Measurements from ENCODE around the gene BARX2. TPM values are rescaled to one million over a fixed set of nuclear protein-coding genes. Genes with fewer than 3 reads are reported as not detected.

BARX2 gene
- total and polyA plus RNA-seq, 2 of the 4 experiments (the other 2 are of a cell fraction) = not detected

- Histone ChIP-seq H4K8ac (ENCODE audit: low read depth in 2 of 2, low read length in 2 of 2) (no peak overlapping the region), H3K56ac (ENCODE audit: extremely low read depth, insufficient read depth, low read length) (no peak overlapping the region), H2BK15ac (ENCODE audit: low read depth, low read length) (no peak overlapping the region), H3K27ac (ENCODE audit: insufficient read depth, low read length) (no peak overlapping the region), H2AK9ac (replicated peaks; ENCODE audit: low read depth, low read length, poor library complexity) (no peak overlapping the region), H3K18ac (ENCODE audit: low read depth, low read length) (no peak overlapping the region), H4K91ac (ENCODE audit: insufficient read depth, low read depth, low read length) (no peak overlapping the region), H3K79me1 (ENCODE audit: low read depth in 1 of 2, low read length in 2 of 2) (no peaks in the 10 kb centered on the region), H3K4ac (ENCODE audit: low read depth, low read length) (no peak overlapping the region), H3K4me2 (ENCODE audit: low read depth, low read length) (no peak overlapping the region), H2BK120ac (ENCODE audit: low read depth, low read length) (no peak overlapping the region), H4K20me1 (ENCODE audit: insufficient read depth, low read length) (no peaks in the 10 kb centered on the region), H3K23ac (ENCODE audit: low read depth, low read length) (no peak overlapping the region), H2AFZ (replicated peaks; ENCODE audit: low read length, poor library complexity) (no peak overlapping the region), H3K27me3 (ENCODE audit: control insufficient read depth, insufficient read depth, low read length) (no peaks in the 10 kb centered on the region), H3K36me3 (ENCODE audit: control insufficient read depth, insufficient read depth, low read length) (no peaks in the 10 kb centered on the region), H3K9me1 (ENCODE audit: insufficient read depth, low read length) (no peaks in the 10 kb centered on the region), H2BK5ac (ENCODE audit: low read depth, low read length, poor library complexity, severe bottlenecking) (no peak overlapping the region), H3K4me1 (ENCODE audit: control insufficient read depth, insufficient read depth, low read length) (no peaks in the 10 kb centered on the region), H2BK20ac (ENCODE audit: low read depth, low read length) (no peak overlapping the region), H2AK5ac (ENCODE audit: low read depth, low read length) (no peak overlapping the region), H3K14ac (replicated peaks; ENCODE audit: low read depth, low read length) (no peak overlapping the region), H3K9me3 (ENCODE audit: control insufficient read depth, insufficient read depth, low read length) (peaks cover 29% of the 10 kb centered on the region), H4K5ac (ENCODE audit: low read depth, low read length) (no peak overlapping the region), H3K4me3 (ENCODE audit: insufficient read depth, low read depth, low read length) (no peak overlapping the region), H3K9ac (ENCODE audit: low read depth, low read length) (no peak overlapping the region)
- no peak for ATAC-seq (ENCODE audit: low read depth)
- no peak for DNase-seq
- ChIA-PET CTCF (no interaction called here), POLR2A (ENCODE audit: unreplicated experiment) (no interaction called here)
- dilution Hi-C loops (cut with HindIII; ENCODE audit: low sequenced_read_pairs, unreplicated experiment) = no loop called here
- WGBS, 2 experiments (ENCODE audit: extremely low coverage in 2 of 2, insufficient read length in 1 of 2) = no CpG with 5 or more reads among the region's 6 CpGs
- TF ChIP-seq, protein P1, sequence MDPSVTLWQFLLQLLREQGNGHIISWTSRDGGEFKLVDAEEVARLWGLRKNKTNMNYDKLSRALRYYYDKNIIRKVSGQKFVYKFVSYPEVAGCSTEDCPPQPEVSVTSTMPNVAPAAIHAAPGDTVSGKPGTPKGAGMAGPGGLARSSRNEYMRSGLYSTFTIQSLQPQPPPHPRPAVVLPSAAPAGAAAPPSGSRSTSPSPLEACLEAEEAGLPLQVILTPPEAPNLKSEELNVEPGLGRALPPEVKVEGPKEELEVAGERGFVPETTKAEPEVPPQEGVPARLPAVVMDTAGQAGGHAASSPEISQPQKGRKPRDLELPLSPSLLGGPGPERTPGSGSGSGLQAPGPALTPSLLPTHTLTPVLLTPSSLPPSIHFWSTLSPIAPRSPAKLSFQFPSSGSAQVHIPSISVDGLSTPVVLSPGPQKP (IDR thresholded peaks at IDR 0.05; ENCODE audit: borderline replicate concordance, low read depth, low read length) = no peak
- TF ChIP-seq CHD1 (IDR thresholded peaks at IDR 0.05; ENCODE audit: low read depth, low read length) = no peak
- intact Hi-C loops (cut with micrococcal nuclease) = no loop called here
- BruUV-seq (replicated peaks) = no TSS peak
- in situ Hi-C loops (cut with MboI; ENCODE audit: low sequenced_read_pairs) = no loop called here
Measured at GRCh38 chr11:129443276-129443675, 67.6 kb downstream of the BARX2 start.

Measured in IMR-90 (cell line).